Left ventricle myocardium inferior (tissue), 1 donor: ENCODE results near the gene RPUSD4. TPM values are rescaled to one million over a fixed set of nuclear protein-coding genes. Genes with fewer than 3 reads are reported as not detected.

Source experiments
- DNase-seq: peaks from one replicate; pipeline ENCODE4 v3.0.0-alpha.2; 2020
- H3K27ac ChIP-seq: fragments of 200-600 bp; replicated peaks from 2 replicates; pipeline ENCODE4 v1.8.0; 2021
- H3K27me3 ChIP-seq: fragments of 200-600 bp; 2 replicates; pipeline ENCODE4 v1.8.0; 2021; ENCODE audit warnings: low read depth
- H3K36me3 ChIP-seq: fragments of 200-600 bp; 2 replicates; pipeline ENCODE4 v1.8.0; 2021
- H3K4me1 ChIP-seq: fragments of 200-600 bp; 2 replicates; pipeline ENCODE4 v1.8.0; 2021
- H3K4me3 ChIP-seq: fragments of 200-600 bp; 2 replicates; pipeline ENCODE4 v1.8.0; 2021; ENCODE audit warnings: mild to moderate bottlenecking, moderate library complexity
- H3K9me3 ChIP-seq: fragments of 200-600 bp; replicated peaks from 2 replicates; pipeline ENCODE4 v1.8.0; 2021
- CTCF ChIP-seq: fragments of 200-600 bp; IDR thresholded peaks from 2 replicates; pipeline ENCODE4 v1.8.0; 2021; ENCODE audit warnings: antibody characterized with exemption, mild to moderate bottlenecking, borderline replicate concordance
- intact Hi-C: fragments of 100-400 bp; cut with micrococcal nuclease; formaldehyde crosslinking; loops from one replicate; pipeline ENCODE4 v1.11.0; 2022
- total RNA-seq: library from RNA; stranded (reverse); fragmentation: NEBNext Ultra II Directional; extraction: Animal tissue kit (Norgen Biotek cat#: 25700); gene quantifications from one replicate; pipeline ENCODE4 v1.2.1, GENCODE V29; 2021
- donor health status: DM: no; HTN: yes; CAD: no; lungs with severe emphysema.

The RPUSD4 gene
- total RNA-seq, 1 donor from 2014 or later = 37.6 TPM

- peak overlapping the region; percentile 83 for H3K27ac ChIP-seq
- H3K9me3 ChIP-seq = no peaks in the 10 kb centered on the region
- no peak for TF ChIP-seq CTCF
- H3K27me3 ChIP-seq = no peaks in the 10 kb centered on the region
- intact Hi-C loops = no loop called here
- H3K4me1 ChIP-seq = peaks cover 70% of the 10 kb centered on the region
- no peak for DNase-seq
- peak overlapping the region; percentile 92 for H3K4me3 ChIP-seq
- peaks cover 22% of the 10 kb centered on the region for H3K36me3 ChIP-seq
These were observed 725 bp upstream of the RPUSD4 start for GRCh38 chr11:126212089-126212660.

GRCh38 chr11:126210871-126211235 lies 597 bp downstream of the RPUSD4 start:
- H3K27ac ChIP-seq = peak overlapping the region; percentile 83

DNA sequence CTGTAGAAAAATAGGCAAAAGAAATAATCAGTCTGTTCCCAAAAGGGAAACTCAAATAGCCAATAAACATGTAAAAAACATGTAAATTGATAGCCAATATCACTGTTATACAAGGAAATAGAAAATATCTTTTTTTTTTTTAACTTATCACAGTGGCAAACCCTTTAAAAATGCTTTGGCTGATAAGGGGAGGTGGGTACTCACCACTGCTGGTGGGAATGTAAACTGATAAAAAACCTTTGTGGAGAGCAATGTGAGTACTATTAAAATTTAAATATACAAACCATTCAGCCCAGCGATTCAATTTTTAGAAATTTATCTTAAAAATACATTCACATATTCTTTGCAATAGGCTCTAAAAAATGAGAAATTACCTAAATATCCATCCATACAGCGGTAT lies 3.6 kb downstream of the RPUSD4 start:
- no peak for TF ChIP-seq CTCF
- Histone ChIP-seq H3K36me3 (peaks cover 58% of the 10 kb centered on the region), H3K27ac (peak overlapping the region; percentile 60), H3K27me3 (no peaks in the 10 kb centered on the region), H3K4me3 (no peak overlapping the region), H3K4me1 (peaks cover 52% of the 10 kb centered on the region), H3K9me3 (no peaks in the 10 kb centered on the region)
- intact Hi-C loops = no loop called here
- no peak for DNase-seq

More at GRCh38 chr11:126210871-126211235, 597 bp downstream of the RPUSD4 start:
- H3K4me1 ChIP-seq = peaks cover 67% of the 10 kb centered on the region
- TF ChIP-seq CTCF = no peak
- no peaks in the 10 kb centered on the region for H3K27me3 ChIP-seq
- H3K9me3 ChIP-seq = no peaks in the 10 kb centered on the region
- DNase-seq = no peak
- intact Hi-C loops = no loop called here
- H3K4me3 ChIP-seq = peak overlapping the region; percentile 92
- peaks cover 29% of the 10 kb centered on the region for H3K36me3 ChIP-seq

DNA sequence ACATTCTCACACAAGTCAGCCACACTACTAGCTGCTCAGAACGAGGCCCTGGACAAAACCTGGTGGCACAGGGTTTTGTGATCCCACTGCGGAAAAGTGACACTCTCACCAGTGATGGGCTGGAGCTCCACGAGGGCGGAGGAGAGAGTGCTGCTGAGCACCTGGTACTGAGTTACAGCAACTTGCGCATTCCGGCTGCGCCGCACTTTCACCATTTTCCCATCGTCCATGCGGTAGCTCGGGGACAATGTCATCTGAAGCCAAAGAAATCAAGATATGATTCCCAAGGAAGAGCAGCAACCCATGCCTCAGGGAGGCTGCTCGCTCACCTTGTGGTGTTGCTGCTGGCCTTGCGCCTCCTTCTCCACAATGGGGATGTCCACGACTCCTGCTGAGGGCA lies 6.1 kb downstream of the RPUSD4 start:
- H3K27ac ChIP-seq = no peak overlapping the region
- intact Hi-C loops = no loop called here
- DNase-seq = no peak
- peaks cover 50% of the 10 kb centered on the region for H3K4me1 ChIP-seq
- TF ChIP-seq CTCF = no peak
- H3K4me3 ChIP-seq = no peak overlapping the region
- H3K36me3 ChIP-seq = peaks cover 84% of the 10 kb centered on the region
- H3K9me3 ChIP-seq = no peaks in the 10 kb centered on the region
- H3K27me3 ChIP-seq = no peaks in the 10 kb centered on the region

DNA sequence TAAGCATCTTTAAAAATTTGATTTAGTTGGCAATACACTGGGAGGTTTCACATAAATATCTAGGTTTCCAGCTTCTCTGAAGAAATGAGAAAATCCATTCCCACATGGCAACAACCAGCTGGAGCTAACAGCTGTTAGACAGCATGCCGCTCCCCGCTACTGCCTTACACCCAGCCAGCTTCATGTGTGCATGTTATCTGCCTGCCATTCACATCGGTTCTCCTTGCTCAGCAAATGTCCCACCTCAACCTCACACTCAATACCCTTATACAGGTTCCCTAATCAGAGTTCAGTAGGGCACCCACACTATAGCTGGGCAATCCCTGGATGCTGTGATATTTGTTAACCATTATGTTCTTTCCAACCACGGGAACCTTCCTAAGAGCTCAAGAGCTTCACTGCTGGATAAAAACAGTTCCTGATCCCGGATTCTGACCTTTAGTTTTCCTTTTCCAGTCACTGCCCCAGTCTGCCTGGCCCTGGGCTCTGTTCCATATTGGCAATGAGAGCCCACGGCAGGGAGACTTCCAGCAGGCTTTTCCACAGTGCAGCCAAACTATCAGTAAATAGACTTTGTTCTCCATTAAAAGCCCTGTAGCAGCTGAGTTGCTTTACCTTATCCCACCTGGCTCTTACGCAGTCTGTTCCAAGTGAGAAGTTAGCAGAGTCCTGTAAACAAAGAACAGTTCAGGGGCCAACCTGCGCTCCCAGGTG lies 8.6 kb downstream of the RPUSD4 start:
- H3K27ac ChIP-seq = peak overlapping the region; percentile 66
- intact Hi-C loops = no loop called here

More for the DNA sequence above, 8.6 kb downstream of the RPUSD4 start:
- Histone ChIP-seq H3K4me1 (peaks cover 54% of the 10 kb centered on the region), H3K9me3 (no peaks in the 10 kb centered on the region), H3K27me3 (no peaks in the 10 kb centered on the region), H3K36me3 (peaks cover 85% of the 10 kb centered on the region), H3K4me3 (no peak overlapping the region)
- DNase-seq = no peak
- no peak for TF ChIP-seq CTCF
